Panc1 (cell line): Measurements from ENCODE around the gene LRRC8C. TPM values are rescaled to one million over a fixed set of nuclear protein-coding genes. Genes with fewer than 3 reads are reported as not detected.

ENCODE experiments used
- ATAC-seq: fragments of 200-7000 bp; cut with Tn5 transposase; 2 replicates; pipeline ENCODE4 v1.9.1; 2020; ENCODE audit warnings: mild to moderate bottlenecking, moderate library complexity
- BruUV-seq: library from RNA; stranded (reverse); fragments of 400-500 nt; replicated peaks from 2 replicates; lab custom pipeline; 2021; lab: Mats Ljungman, UMichigan
- CTCF ChIA-PET: fragments of 300-600 bp; sonication (Branson Sonifier 250); formaldehyde crosslinking; loops from one replicate; lab custom pipeline; 2022; ENCODE audit warnings: antibody characterized with exemption; lab: Charles Lee
- POLR2A ChIA-PET: fragments of 300-600 bp; sonication (Branson Sonifier 250); formaldehyde crosslinking; loops from one replicate; lab custom pipeline; 2022; ENCODE audit warnings: antibody characterized with exemption; lab: Charles Lee
- DNase-seq: peaks from one replicate; pipeline ENCODE4 v3.0.0-alpha.2; 2010; ENCODE audit warnings: low read depth, low spot score
- H3K27ac ChIP-seq: 2 replicates; pipeline ENCODE4 v1.5.1; 2011; ENCODE audit warnings: mild to moderate bottlenecking, low read length, inconsistent platforms
- H3K27me3 ChIP-seq: fragments of 200-500 bp; sonication (Bioruptor generic); 2 replicates; pipeline ENCODE4 v1.6.0; 2014; ENCODE audit warnings: low read length, inconsistent platforms; ENCODE audit not compliant: control insufficient read depth, insufficient read depth
- H3K36me3 ChIP-seq: fragments of 200-500 bp; sonication (Bioruptor generic); 2 replicates; pipeline ENCODE4 v1.5.1; 2014; ENCODE audit warnings: inconsistent platforms, mild to moderate bottlenecking, low read length, moderate library complexity; ENCODE audit not compliant: control insufficient read depth, insufficient read depth
- H3K4me1 ChIP-seq: 2 replicates; pipeline ENCODE4 v1.5.1; 2011; ENCODE audit warnings: inconsistent platforms, mild to moderate bottlenecking, low read length, moderate library complexity; ENCODE audit not compliant: control insufficient read depth, insufficient read depth
- H3K4me3 ChIP-seq, 2 experiments: 2 replicates each; pipeline ENCODE4 v1.5.1; 2011 to 2012; ENCODE audit warnings: low read depth in 2 of 2, low read length in 2 of 2, mild to moderate bottlenecking in 2 of 2, inconsistent platforms in 1 of 2, moderate library complexity in 1 of 2
- H3K9me3 ChIP-seq: fragments of 200-500 bp; sonication (Bioruptor generic); 2 replicates; pipeline ENCODE4 v1.5.1; 2014; ENCODE audit warnings: low read depth, mild to moderate bottlenecking, inconsistent platforms, low read length, moderate library complexity; ENCODE audit not compliant: control insufficient read depth, insufficient read depth
- POLR2AphosphoS5 ChIP-seq: IDR thresholded peaks from 2 replicates; pipeline ENCODE4 v1.6.1; 2012; ENCODE audit warnings: mild to moderate bottlenecking, low read depth, low read length, moderate library complexity
- REST ChIP-seq, 2 experiments: IDR thresholded peaks; 2 replicates each; pipeline ENCODE4 v1.6.1; 2011 to 2012; ENCODE audit warnings: low read depth in 2 of 2, control low read depth in 1 of 2, low read length in 1 of 2, mild to moderate bottlenecking in 1 of 2, moderate library complexity in 1 of 2; ENCODE audit not compliant: insufficient read depth in 1 of 2
- SIN3A ChIP-seq: IDR thresholded peaks from 2 replicates; pipeline ENCODE4 v1.6.1; 2012; ENCODE audit warnings: low read depth, mild to moderate bottlenecking, low read length, moderate library complexity, borderline replicate concordance; ENCODE audit not compliant: insufficient read depth
- TCF7L2 ChIP-seq: IDR thresholded peaks from 2 replicates; pipeline ENCODE4 v1.6.1; 2011; ENCODE audit warnings: mild to moderate bottlenecking, low read depth, low read length, inconsistent platforms
- in situ Hi-C: cut with HindIII; loops from 2 replicates; pipeline ENCODE4 v1.10.0; 2016; ENCODE audit warnings: low sequenced_read_pairs, low pct_unique_long_range_greater_than_20kb
- intact Hi-C: fragments of 100-400 bp; cut with micrococcal nuclease; formaldehyde crosslinking; loops from one replicate; pipeline ENCODE4 v1.10.0; 2022; ENCODE audit not compliant: unreplicated experiment
- total RNA-seq: library from RNA; stranded (reverse); gene quantifications from one replicate; pipeline ENCODE4 v1.2.1, GENCODE V29; 2021; ENCODE audit not compliant: unreplicated experiment
- TF ChIP-seq, protein P1 (sequence below): fragments of 450-650 bp; IDR thresholded peaks from 2 replicates; pipeline ENCODE4 v1.5.1; 2017; ENCODE audit warnings: mild to moderate bottlenecking

LRRC8C gene
- total RNA-seq, 1 experiment from 2014 or later: 17.1 TPM

GRCh38 chr1:89598450-89599331 lies 34.2 kb upstream of the LRRC8C start:
- intact Hi-C loops: loop anchor here (1.0 to 2.0 kb wide), 2 partner anchors 78 to 115 kb away; no protein-coding TSS in a partner anchor
- peak; percentile 93 for ATAC-seq
- Histone ChIP-seq H3K27me3 (no peaks in the 10 kb centered on the region), H3K9me3 (no peaks in the 10 kb centered on the region), H3K27ac (no peak overlapping the region), H3K36me3 (no peaks in the 10 kb centered on the region), H3K4me1 (no peaks in the 10 kb centered on the region; the same call in 1 of the 2 replicates), H3K4me3 (no peak overlapping the region)
- POLR2A ChIA-PET: no interaction called here
- BruUV-seq: no TSS peak
- DNase-seq: peak; percentile 25
- TF ChIP-seq SIN3A: no peak
- TF ChIP-seq, protein P1, sequence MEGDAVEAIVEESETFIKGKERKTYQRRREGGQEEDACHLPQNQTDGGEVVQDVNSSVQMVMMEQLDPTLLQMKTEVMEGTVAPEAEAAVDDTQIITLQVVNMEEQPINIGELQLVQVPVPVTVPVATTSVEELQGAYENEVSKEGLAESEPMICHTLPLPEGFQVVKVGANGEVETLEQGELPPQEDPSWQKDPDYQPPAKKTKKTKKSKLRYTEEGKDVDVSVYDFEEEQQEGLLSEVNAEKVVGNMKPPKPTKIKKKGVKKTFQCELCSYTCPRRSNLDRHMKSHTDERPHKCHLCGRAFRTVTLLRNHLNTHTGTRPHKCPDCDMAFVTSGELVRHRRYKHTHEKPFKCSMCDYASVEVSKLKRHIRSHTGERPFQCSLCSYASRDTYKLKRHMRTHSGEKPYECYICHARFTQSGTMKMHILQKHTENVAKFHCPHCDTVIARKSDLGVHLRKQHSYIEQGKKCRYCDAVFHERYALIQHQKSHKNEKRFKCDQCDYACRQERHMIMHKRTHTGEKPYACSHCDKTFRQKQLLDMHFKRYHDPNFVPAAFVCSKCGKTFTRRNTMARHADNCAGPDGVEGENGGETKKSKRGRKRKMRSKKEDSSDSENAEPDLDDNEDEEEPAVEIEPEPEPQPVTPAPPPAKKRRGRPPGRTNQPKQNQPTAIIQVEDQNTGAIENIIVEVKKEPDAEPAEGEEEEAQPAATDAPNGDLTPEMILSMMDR: peak; percentile 81; the same call in 1 of the 2 replicates
- CTCF ChIA-PET: interaction anchor here (1.1 kb wide), 2 partner anchors 73 to 164 kb away, joined by 4 read pairs; no protein-coding TSS in a partner anchor
- in situ Hi-C loops: no loop called here

GRCh38 chr1:89599332-89599630 lies 33.6 kb upstream of the LRRC8C start:
- no peak for ATAC-seq
- CTCF ChIA-PET: interaction anchor here (1.1 kb wide), 1 partner anchor 163 kb away, joined by 4 read pairs; no protein-coding TSS in a partner anchor

GRCh38 chr1:89600451-89601224 lies 32.3 kb upstream of the LRRC8C start:
- Histone ChIP-seq H3K36me3 (no peaks in the 10 kb centered on the region), H3K4me3 (no peak overlapping the region), H3K9me3 (no peaks in the 10 kb centered on the region), H3K27me3 (no peaks in the 10 kb centered on the region), H3K4me1 (no peaks in the 10 kb centered on the region; the same call in 1 of the 2 replicates), H3K27ac (no peak overlapping the region)
- ATAC-seq (no peak), DNase-seq (no peak)
- intact Hi-C loops (no loop called here), in situ Hi-C loops (no loop called here)
- TF ChIP-seq REST (IDR thresholded peaks at IDR 0.05; ENCODE audit: insufficient read depth in 1 of 2, low read depth in 2 of 2, low read length in 1 of 2) (no peak), POLR2AphosphoS5 (no peak), SIN3A (no peak), TCF7L2 (no peak)
- TF ChIP-seq, protein P1: no peak
- ChIA-PET POLR2A (no interaction called here), CTCF (interaction anchor here (0.6 kb wide), 1 partner anchor 253 kb away, joined by 5 read pairs; no protein-coding TSS in a partner anchor)
- BruUV-seq: no TSS peak

More at GRCh38 chr1:89599332-89599630, 33.6 kb upstream of the LRRC8C start:
- no TSS peak for BruUV-seq
- Histone ChIP-seq H3K4me3 (no peak overlapping the region), H3K27me3 (no peaks in the 10 kb centered on the region), H3K9me3 (no peaks in the 10 kb centered on the region), H3K4me1 (no peaks in the 10 kb centered on the region; the same call in 1 of the 2 replicates), H3K27ac (no peak overlapping the region), H3K36me3 (no peaks in the 10 kb centered on the region)
- in situ Hi-C loops (no loop called here), intact Hi-C loops (loop anchor here (1.0 to 2.0 kb wide), 2 partner anchors 78 to 116 kb away; no protein-coding TSS in a partner anchor)
- TF ChIP-seq SIN3A: no peak
- TF ChIP-seq, protein P1: peak; percentile 70
- POLR2A ChIA-PET: no interaction called here
- DNase-seq: no peak
